ENCODE data around the gene CEP112. TPM values are rescaled to one million over a fixed set of nuclear protein-coding genes. Genes with fewer than 3 reads are reported as not detected.

The CEP112 gene
- total and polyA plus RNA-seq, 2 of the 8 experiments (the other 6 are each of a cell fraction or from before 2014, with no cell fraction given), result 0.62 to 3.1 TPM

- no peaks in the 10 kb centered on the region; the same call in 1 of the 2 replicates for H3K23me2 ChIP-seq (ENCODE audit: low read depth, low read length)
- H3K23ac ChIP-seq (ENCODE audit: insufficient read length), result no peak overlapping the region
- no peak overlapping the region for H2BK5ac ChIP-seq (ENCODE audit: low read depth, low read length)
- no peak overlapping the region for H3K14ac ChIP-seq (ENCODE audit: insufficient read length)
- ChIA-PET POLR2A (ENCODE audit: partially characterized antibody) (no interaction called here), CTCF (ENCODE audit: partially characterized antibody) (no interaction called here)
- H3K4ac ChIP-seq (replicated peaks; ENCODE audit: insufficient read length, low read depth, low read length), result no peak overlapping the region
- H3K27me3 ChIP-seq (replicated peaks in 1 of 4; ENCODE audit: control insufficient read depth in 3 of 4, extremely low read depth in 1 of 4, insufficient read depth in 3 of 4, low read length in 3 of 4), result no peaks in the 10 kb centered on the region
- no peak overlapping the region for H2BK12ac ChIP-seq (ENCODE audit: low read depth, low read length)
- H3K4me2 ChIP-seq (ENCODE audit: insufficient read depth in 1 of 2, low read depth in 2 of 2, low read length in 2 of 2), result no peak overlapping the region
- H4K8ac ChIP-seq (ENCODE audit: extremely low read depth, insufficient read depth, low read length), result no peak overlapping the region
- H4K91ac ChIP-seq (replicated peaks; ENCODE audit: insufficient read length, low read length), result no peak overlapping the region
- no peak overlapping the region for H3K27ac ChIP-seq (ENCODE audit: low read depth, low read length)
- H4K5ac ChIP-seq (ENCODE audit: insufficient read length, low read depth, low read length), result no peak overlapping the region
- no peak overlapping the region for H3K4me3 ChIP-seq (ENCODE audit: extremely low read depth in 1 of 4, insufficient read depth in 2 of 4, low read depth in 3 of 4, low read length in 4 of 4)
- no peak overlapping the region for H3K9ac ChIP-seq (replicated peaks in 1 of 4; ENCODE audit: extremely low read depth in 1 of 4, low read depth in 3 of 4, low read length in 3 of 4)
- no peak overlapping the region for H2BK120ac ChIP-seq (replicated peaks; ENCODE audit: low read depth, low read length)
- no peak overlapping the region for H3K56ac ChIP-seq (replicated peaks; ENCODE audit: insufficient read length, low read depth, low read length)
- no peak overlapping the region for H2AK5ac ChIP-seq (ENCODE audit: low read depth, low read length)
- no peaks in the 10 kb centered on the region for H3K79me1 ChIP-seq (ENCODE audit: low read depth, low read length)
- H3K4me1 ChIP-seq (replicated peaks in 1 of 4; ENCODE audit: control insufficient read depth in 3 of 4, insufficient read depth in 4 of 4, low read length in 3 of 4), result peaks cover 0 to 3% (median 0%) of the 10 kb centered on the region in 4 experiments; a peak in 1 of 7 replicates
- no peaks in the 10 kb centered on the region for H3K9me3 ChIP-seq (ENCODE audit: insufficient read depth in 2 of 2, low read depth in 1 of 2, low read length in 1 of 2)
- FAIRE-seq (no peak), DNase-seq (ENCODE audit: low read depth in 1 of 2, low spot score in 2 of 2) (no peak)
- no peak overlapping the region for H2AFZ ChIP-seq (ENCODE audit: low read length)
- H3K36me3 ChIP-seq (ENCODE audit: control insufficient read depth in 2 of 4, insufficient read depth in 4 of 4, low read length in 3 of 4), result no peaks in the 10 kb centered on the region
- WGBS, 2 experiments (ENCODE audit: extremely low coverage in 1 of 2, insufficient coverage in 1 of 2, insufficient read length in 1 of 2, insufficient replicate concordance in 2 of 2, low coverage in 1 of 2, low lambda C conversion rate in 2 of 2, missing lambda C conversion rate in 1 of 2), result 67% methylated on average over 4 of the region's 4 CpGs; no CpG with 5 or more reads in 1 of the 2 experiments
- no peak overlapping the region for H2BK20ac ChIP-seq (ENCODE audit: low read length)
- H2BK15ac ChIP-seq (ENCODE audit: low read length), result no peak overlapping the region
- no peaks in the 10 kb centered on the region for H4K20me1 ChIP-seq (replicated peaks in 1 of 2; ENCODE audit: control insufficient read depth in 1 of 2, insufficient read depth in 2 of 2, low read length in 2 of 2)
- H3K18ac ChIP-seq (ENCODE audit: extremely low read depth, low read length), result no peak overlapping the region
- no peaks in the 10 kb centered on the region for H3K79me2 ChIP-seq (ENCODE audit: control insufficient read depth in 1 of 2, insufficient read depth in 2 of 2, low read length in 2 of 2)
- no peak for TF ChIP-seq EZH2 (IDR thresholded peaks at IDR 0.05; ENCODE audit: low read depth, low read length, severe bottlenecking)
- TF ChIP-seq RBBP5 (IDR thresholded peaks at IDR 0.05; ENCODE audit: borderline replicate concordance, low read depth, low read length), result no peak
- no peak for TF ChIP-seq NRF1 (IDR thresholded peaks at IDR 0.05; ENCODE audit: low read depth, low read length)
- TF ChIP-seq BACH1 (IDR thresholded peaks at IDR 0.05; ENCODE audit: low read length), result no peak
- TF ChIP-seq HDAC2 (IDR thresholded peaks at IDR 0.05; ENCODE audit: borderline replicate concordance in 1 of 2, low read depth in 2 of 2, low read length in 2 of 2), result no peak
- TF ChIP-seq SIX5 (IDR thresholded peaks at IDR 0.05; ENCODE audit: low read depth, low read length), result no peak
Measured at GRCh38 chr17:65753348-65753747, 438.6 kb downstream of the CEP112 start.

Data from H1 (cell line).